GM12874 (cell line): ENCODE results near the gene ZCCHC24.

Experiments used
- CTCF ChIP-seq: IDR thresholded peaks from 2 replicates; pipeline ENCODE4 v1.5.1; 2011; ENCODE audit warnings: low read depth, mild to moderate bottlenecking, control low read depth, low read length, moderate library complexity; ENCODE audit not compliant: insufficient read depth

Gene ZCCHC24

GRCh38 chr10:79472449-79472848 is 27.0 kb upstream of the ZCCHC24 start:
- TF ChIP-seq CTCF, result no peak

- no peak for TF ChIP-seq CTCF
Measured at GRCh38 chr10:79471776-79472175, 26.4 kb upstream of the ZCCHC24 start.

GRCh38 chr10:79470096-79470495 is 24.7 kb upstream of the ZCCHC24 start:
- TF ChIP-seq CTCF, result no peak

- TF ChIP-seq CTCF, result no peak
Measured at GRCh38 chr10:79468841-79469585, 23.6 kb upstream of the ZCCHC24 start.

- no peak for TF ChIP-seq CTCF
Measured at GRCh38 chr10:79468015-79468560, 22.7 kb upstream of the ZCCHC24 start.

GRCh38 chr10:79465341-79465740 is 19.9 kb upstream of the ZCCHC24 start:
- no peak for TF ChIP-seq CTCF

GRCh38 chr10:79463578-79464496 is 18.4 kb upstream of the ZCCHC24 start:
- TF ChIP-seq CTCF, result no peak
